H9 (cell line): ENCODE measurements around the gene IFNAR2. TPM values are rescaled to one million over a fixed set of nuclear protein-coding genes. Genes with fewer than 3 reads are reported as not detected.
"Not testable (repeated sequence)": the region's sequence is repeated elsewhere in the genome, so short reads cannot be mapped to it uniquely, and the experiment has no call there.

Experiments
- DNase-seq: peaks from one replicate; pipeline ENCODE4 v3.0.0-alpha.2; 2017
- H2AFZ ChIP-seq: one replicate; pipeline ENCODE4 v1.6.1; 2013; ENCODE audit warnings: mild to moderate bottlenecking, low read length, control low read depth, moderate library complexity
- H2AK5ac ChIP-seq: 2 replicates; pipeline ENCODE4 v1.6.1; 2013; ENCODE audit warnings: low read length, control low read depth, mixed read lengths; ENCODE audit not compliant: insufficient read length
- H2BK120ac ChIP-seq: one replicate; pipeline ENCODE4 v1.6.1; 2013; ENCODE audit warnings: low read depth, mild to moderate bottlenecking, low read length, control low read depth, inconsistent platforms; ENCODE audit not compliant: poor library complexity, severe bottlenecking
- H2BK12ac ChIP-seq: 2 replicates; pipeline ENCODE4 v1.6.1; 2013; ENCODE audit warnings: low read length, control low read depth, mixed read lengths, low read depth; ENCODE audit not compliant: insufficient read length
- H2BK15ac ChIP-seq: 2 replicates; pipeline ENCODE4 v1.6.1; 2013; ENCODE audit warnings: low read depth, low read length, control low read depth
- H2BK20ac ChIP-seq: one replicate; pipeline ENCODE4 v1.6.1; 2013; ENCODE audit warnings: low read depth, mild to moderate bottlenecking, low read length, control low read depth, inconsistent platforms; ENCODE audit not compliant: poor library complexity, severe bottlenecking
- H2BK5ac ChIP-seq: 2 replicates; pipeline ENCODE4 v1.6.1; 2013; ENCODE audit warnings: low read length, control low read depth, mixed read lengths; ENCODE audit not compliant: insufficient read length
- H3K14ac ChIP-seq: 2 replicates; pipeline ENCODE4 v1.6.1; 2013; ENCODE audit warnings: low read length, control low read depth; ENCODE audit not compliant: insufficient read depth
- H3K18ac ChIP-seq: 2 replicates; pipeline ENCODE4 v1.6.1; 2013; ENCODE audit warnings: low read depth, mild to moderate bottlenecking, mixed read lengths, low read length, control low read depth; ENCODE audit not compliant: insufficient read length
- H3K23ac ChIP-seq: 2 replicates; pipeline ENCODE4 v1.6.1; 2013; ENCODE audit warnings: low read length, control low read depth, mixed read lengths, low read depth; ENCODE audit not compliant: insufficient read length
- H3K23me2 ChIP-seq: 2 replicates; pipeline ENCODE4 v1.6.1; 2013; ENCODE audit warnings: low read depth, mild to moderate bottlenecking, mixed read lengths, low read length, control low read depth; ENCODE audit not compliant: insufficient read length, poor library complexity, severe bottlenecking
- H3K27ac ChIP-seq: 2 replicates; pipeline ENCODE4 v1.5.1; 2013; ENCODE audit warnings: low read length, control low read depth, mixed read lengths, low read depth; ENCODE audit not compliant: insufficient read length
- H3K27me3 ChIP-seq: 2 replicates; pipeline ENCODE4 v1.6.1; 2013; ENCODE audit warnings: low read length, control low read depth, inconsistent platforms; ENCODE audit not compliant: insufficient read depth
- H3K4ac ChIP-seq: 2 replicates; pipeline ENCODE4 v1.6.1; 2013; ENCODE audit warnings: low read depth, mild to moderate bottlenecking, control low read depth, inconsistent platforms, low read length, moderate library complexity
- H3K4me1 ChIP-seq: 2 replicates; pipeline ENCODE4 v1.6.1; 2013; ENCODE audit warnings: low read length, control low read depth, inconsistent platforms; ENCODE audit not compliant: insufficient read depth
- H3K4me2 ChIP-seq: 2 replicates; pipeline ENCODE4 v1.6.1; 2013; ENCODE audit warnings: low read length, control low read depth, mixed read lengths; ENCODE audit not compliant: insufficient read length, insufficient read depth
- H3K56ac ChIP-seq: 2 replicates; pipeline ENCODE4 v1.6.1; 2013; ENCODE audit warnings: low read depth, mild to moderate bottlenecking, mixed read lengths, low read length, control low read depth; ENCODE audit not compliant: insufficient read length
- H3K79me1 ChIP-seq: 2 replicates; pipeline ENCODE4 v1.6.1; 2013; ENCODE audit warnings: low read depth, mild to moderate bottlenecking, moderate library complexity, low read length, control low read depth, inconsistent platforms; ENCODE audit not compliant: insufficient read depth, poor library complexity, severe bottlenecking
- H3K79me2 ChIP-seq: 2 replicates; pipeline ENCODE4 v1.6.1; 2013; ENCODE audit warnings: low read length, control low read depth, inconsistent platforms; ENCODE audit not compliant: insufficient read depth
- H3K9ac ChIP-seq: 2 replicates; pipeline ENCODE4 v1.6.1; 2013; ENCODE audit warnings: low read length, control low read depth, mixed read lengths; ENCODE audit not compliant: insufficient read length; ENCODE audit errors: extremely low read depth
- H3K9me3 ChIP-seq: one replicate; pipeline ENCODE4 v1.6.1; 2013; ENCODE audit warnings: low read depth, low read length, inconsistent platforms; ENCODE audit not compliant: control insufficient read depth
- H3T11ph ChIP-seq: one replicate; pipeline ENCODE4 v1.6.1; 2013; ENCODE audit warnings: mild to moderate bottlenecking, low read length, control low read depth, inconsistent platforms
- H4K20me1 ChIP-seq: one replicate; pipeline ENCODE4 v1.6.1; 2013; ENCODE audit not compliant: control insufficient read depth, insufficient read length, insufficient read depth
- H4K5ac ChIP-seq: 2 replicates; pipeline ENCODE4 v1.6.1; 2013; ENCODE audit warnings: low read depth, mild to moderate bottlenecking, mixed read lengths, low read length, control low read depth; ENCODE audit not compliant: insufficient read length
- H4K8ac ChIP-seq: replicated peaks from 2 replicates; pipeline ENCODE4 v1.6.1; 2013; ENCODE audit warnings: low read length, control low read depth, mixed read lengths, low read depth; ENCODE audit not compliant: insufficient read length
- H4K91ac ChIP-seq: 2 replicates; pipeline ENCODE4 v1.6.1; 2013; ENCODE audit warnings: low read depth, mild to moderate bottlenecking, moderate library complexity, mixed read lengths, low read length, control low read depth; ENCODE audit not compliant: insufficient read length
- H3K27ac Mint-ChIP-seq, 3 experiments: 2 replicates in 2 of 3; 3 replicates in 1 of 3; pipeline ENCODE4 v1.8.0; 2020 to 2021; ENCODE audit warnings: mixed read lengths in 3 of 3, mild to moderate bottlenecking in 1 of 3, moderate library complexity in 1 of 3
- H3K27me3 Mint-ChIP-seq: 2 replicates; pipeline ENCODE4 v1.8.0; 2021; ENCODE audit warnings: low read depth, mild to moderate bottlenecking, moderate library complexity, mixed read lengths
- H3K36me3 Mint-ChIP-seq, 3 experiments: 2 replicates in 2 of 3; 3 replicates in 1 of 3; pipeline ENCODE4 v1.8.0; 2020 to 2021; ENCODE audit warnings: low read depth in 3 of 3, mixed read lengths in 3 of 3; ENCODE audit not compliant: insufficient read depth in 1 of 3
- H3K4me1 Mint-ChIP-seq, 2 experiments: 2 replicates each; pipeline ENCODE4 v1.8.0; 2020; ENCODE audit warnings: mixed read lengths in 2 of 2
- H3K4me3 Mint-ChIP-seq, 2 experiments: 2 replicates in 1 of 2; 3 replicates in 1 of 2; pipeline ENCODE4 v1.8.0; 2020 to 2021; ENCODE audit warnings: mild to moderate bottlenecking in 2 of 2, mixed read lengths in 2 of 2, moderate library complexity in 1 of 2
- H3K9me3 Mint-ChIP-seq, 2 experiments: 2 replicates in 1 of 2; 3 replicates in 1 of 2; pipeline ENCODE4 v1.8.0; 2020; ENCODE audit warnings: mild to moderate bottlenecking in 2 of 2, mixed read lengths in 2 of 2, moderate library complexity in 1 of 2
- WGBS: extraction: QIAGEN DNeasy Blood & Tissue Kit; methylation state at CpG from one replicate; pipeline ENCODE4 v1.1.7; 2013; ENCODE audit warnings: missing lambda C conversion rate, low lambda C conversion rate, mixed read lengths; ENCODE audit not compliant: insufficient read length; ENCODE audit errors: extremely low coverage; 5-methylcytosine and 5-hydroxymethylcytosine counted together
- total RNA-seq: library from RNA; stranded (reverse); gene quantifications from 2 replicates; pipeline ENCODE4 v1.2.1, GENCODE V29; 2021
- TF ChIP-seq, protein P1 (sequence below): fragments of 200-600 bp; sonication (generic); conservative IDR thresholded peaks from 3 replicates; pipeline ENCODE4 v1.8.0; 2021; ENCODE audit warnings: antibody characterized with exemption, mild to moderate bottlenecking

Gene IFNAR2
- total RNA-seq, 1 experiment from 2014 or later: 14.4 TPM

DNA sequence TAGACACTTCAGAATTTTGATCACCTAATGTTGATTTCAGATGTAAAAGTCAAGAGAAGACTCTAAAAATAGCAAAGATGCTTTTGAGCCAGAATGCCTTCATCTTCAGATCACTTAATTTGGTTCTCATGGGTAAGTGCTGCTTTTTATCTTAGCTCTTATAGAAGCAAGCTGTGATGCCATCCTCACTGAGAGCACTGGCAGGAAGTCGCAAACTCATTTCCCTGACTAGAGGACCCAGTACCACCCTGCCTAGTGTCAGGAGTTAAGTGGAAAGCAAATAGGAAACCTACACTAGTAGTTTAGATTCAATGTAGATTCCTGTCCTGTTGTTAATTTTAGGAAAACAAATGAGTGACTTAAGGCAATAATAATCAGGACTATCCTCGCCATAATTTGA, 12.1 kb downstream of the IFNAR2 start:
- Mint-ChIP-seq H3K27me3 (no peaks in the 10 kb centered on the region), H3K4me3 (no peak overlapping the region), H3K9me3 (peaks cover 31 to 33% of the 10 kb centered on the region in 2 experiments), H3K4me1 (peaks cover 0 to 2% of the 10 kb centered on the region in 2 experiments; a peak in 1 of 4 replicates), H3K36me3 (peaks cover 53 to 68% (median 67%) of the 10 kb centered on the region in 3 experiments), H3K27ac (no peak overlapping the region)
- Histone ChIP-seq H3K79me2 (no peaks in the 10 kb centered on the region), H3K27me3 (no peaks in the 10 kb centered on the region), H3K56ac (no peak overlapping the region), H2BK5ac (no peak overlapping the region), H3K27ac (no peak overlapping the region), H3K23me2 (no peaks in the 10 kb centered on the region), H3K4me1 (no peaks in the 10 kb centered on the region), H2BK12ac (no peak overlapping the region), H4K8ac (no peak overlapping the region), H2BK120ac (no peak overlapping the region), H4K5ac (no peak overlapping the region), H2AFZ (no peak overlapping the region), H4K91ac (no peak overlapping the region), H2AK5ac (no peak overlapping the region), H3T11ph (no peak overlapping the region), H3K23ac (no peak overlapping the region), H3K79me1 (no peaks in the 10 kb centered on the region), H2BK20ac (no peak overlapping the region), H3K18ac (no peak overlapping the region), H3K9me3 (peaks cover 23% of the 10 kb centered on the region), H3K4me2 (no peak overlapping the region), H3K4ac (no peak overlapping the region), H3K9ac (no peak overlapping the region), H3K14ac (no peak overlapping the region), H2BK15ac (no peak overlapping the region), H4K20me1 (no peaks in the 10 kb centered on the region)
- no peak for DNase-seq
- TF ChIP-seq, protein P1, sequence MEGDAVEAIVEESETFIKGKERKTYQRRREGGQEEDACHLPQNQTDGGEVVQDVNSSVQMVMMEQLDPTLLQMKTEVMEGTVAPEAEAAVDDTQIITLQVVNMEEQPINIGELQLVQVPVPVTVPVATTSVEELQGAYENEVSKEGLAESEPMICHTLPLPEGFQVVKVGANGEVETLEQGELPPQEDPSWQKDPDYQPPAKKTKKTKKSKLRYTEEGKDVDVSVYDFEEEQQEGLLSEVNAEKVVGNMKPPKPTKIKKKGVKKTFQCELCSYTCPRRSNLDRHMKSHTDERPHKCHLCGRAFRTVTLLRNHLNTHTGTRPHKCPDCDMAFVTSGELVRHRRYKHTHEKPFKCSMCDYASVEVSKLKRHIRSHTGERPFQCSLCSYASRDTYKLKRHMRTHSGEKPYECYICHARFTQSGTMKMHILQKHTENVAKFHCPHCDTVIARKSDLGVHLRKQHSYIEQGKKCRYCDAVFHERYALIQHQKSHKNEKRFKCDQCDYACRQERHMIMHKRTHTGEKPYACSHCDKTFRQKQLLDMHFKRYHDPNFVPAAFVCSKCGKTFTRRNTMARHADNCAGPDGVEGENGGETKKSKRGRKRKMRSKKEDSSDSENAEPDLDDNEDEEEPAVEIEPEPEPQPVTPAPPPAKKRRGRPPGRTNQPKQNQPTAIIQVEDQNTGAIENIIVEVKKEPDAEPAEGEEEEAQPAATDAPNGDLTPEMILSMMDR: no peak
- WGBS: no CpG with 5 or more reads among the region's 2 CpGs

DNA sequence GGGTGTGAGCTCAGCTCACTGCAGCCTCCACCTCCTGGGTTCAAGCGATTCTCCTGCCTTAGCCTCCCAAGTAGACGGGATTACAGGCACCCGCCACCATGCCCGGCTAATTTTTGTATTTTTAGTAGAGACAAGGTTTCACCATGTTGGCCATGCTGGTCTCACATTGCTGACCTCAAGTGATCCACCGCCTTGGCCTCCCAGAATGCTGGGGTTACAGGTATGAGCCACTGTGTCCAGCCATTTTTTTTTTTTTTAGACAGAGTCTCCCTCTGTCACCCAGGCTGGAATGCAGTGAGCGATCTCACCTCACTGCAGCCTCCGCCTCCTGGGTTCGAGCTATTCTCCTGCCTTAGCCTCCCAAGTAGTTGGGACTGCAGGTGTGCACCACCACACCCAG, 13.1 kb downstream of the IFNAR2 start:
- H3K27me3 ChIP-seq, H3K18ac ChIP-seq, H2AK5ac ChIP-seq, H3K4me3 Mint-ChIP-seq, H3K4ac ChIP-seq, H2BK120ac ChIP-seq, H3K27ac Mint-ChIP-seq, H3K56ac ChIP-seq, H3K9ac ChIP-seq, DNase-seq, H3K4me1 ChIP-seq, H2BK20ac ChIP-seq, H2BK12ac ChIP-seq, H4K5ac ChIP-seq, H3K23me2 ChIP-seq, H3K79me2 ChIP-seq, H3K27me3 Mint-ChIP-seq, H3K4me1 Mint-ChIP-seq, H3T11ph ChIP-seq, H2BK15ac ChIP-seq, H4K91ac ChIP-seq, H4K8ac ChIP-seq, H3K14ac ChIP-seq, H2BK5ac ChIP-seq, H3K79me1 ChIP-seq, H3K23ac ChIP-seq, H2AFZ ChIP-seq, H3K27ac ChIP-seq, H4K20me1 ChIP-seq, H3K4me2 ChIP-seq: not testable (repeated sequence)
- no CpG with 5 or more reads among the region's 8 CpGs for WGBS
- peaks cover 23 to 25% of the 10 kb centered on the region in 2 experiments for H3K9me3 Mint-ChIP-seq
- peaks cover 21% of the 10 kb centered on the region for H3K9me3 ChIP-seq
- peaks cover 51 to 69% (median 67%) of the 10 kb centered on the region in 3 experiments for H3K36me3 Mint-ChIP-seq
